GM21737 (cell line): Measurements from ENCODE around the gene FSIP1.

Experiments used
- ATAC-seq: cut with Tn5 transposase; IDR thresholded peaks from one replicate; pipeline ENCODE4 v1.9.1; 2021; ENCODE audit warnings: mild to moderate bottlenecking, moderate library complexity; ENCODE audit not compliant: unreplicated experiment

Gene FSIP1

GRCh38 chr15:39690881-39691634 is 91.6 kb downstream of the FSIP1 start:
- ATAC-seq = no peak

- ATAC-seq = no peak
These were observed 94.7 kb downstream of the FSIP1 start for GRCh38 chr15:39687965-39688364.

GRCh38 chr15:39685999-39686613 is 96.5 kb downstream of the FSIP1 start:
- no peak for ATAC-seq

GRCh38 chr15:39685367-39685766 is 97.3 kb downstream of the FSIP1 start:
- no peak for ATAC-seq

GRCh38 chr15:39684233-39684632 is 98.4 kb downstream of the FSIP1 start:
- no peak for ATAC-seq

GRCh38 chr15:39682366-39682765 is 100.3 kb downstream of the FSIP1 start:
- no peak for ATAC-seq

GRCh38 chr15:39680868-39681267 is 101.8 kb downstream of the FSIP1 start:
- no peak for ATAC-seq

- ATAC-seq = no peak
These were observed 110.0 kb downstream of the FSIP1 start for GRCh38 chr15:39672666-39673065.

GRCh38 chr15:39672184-39672583 is 110.5 kb downstream of the FSIP1 start:
- no peak for ATAC-seq

GRCh38 chr15:39670687-39671086 is 112.0 kb downstream of the FSIP1 start:
- no peak for ATAC-seq

- ATAC-seq = no peak
These were observed 113.0 kb downstream of the FSIP1 start for GRCh38 chr15:39669661-39670060.

- ATAC-seq = no peak
These were observed 113.4 kb downstream of the FSIP1 start for GRCh38 chr15:39669241-39669640.

GRCh38 chr15:39668457-39668856 is 114.2 kb downstream of the FSIP1 start:
- ATAC-seq = no peak

GRCh38 chr15:39667382-39668127 is 115.1 kb downstream of the FSIP1 start:
- ATAC-seq = no peak

GRCh38 chr15:39666677-39667076 is 116.0 kb downstream of the FSIP1 start:
- ATAC-seq = no peak

- ATAC-seq = no peak
These were observed 116.9 kb downstream of the FSIP1 start for GRCh38 chr15:39665629-39666250.

- ATAC-seq = no peak
These were observed 118.9 kb downstream of the FSIP1 start for GRCh38 chr15:39663704-39664250.

- no peak for ATAC-seq
These were observed 120.9 kb downstream of the FSIP1 start for GRCh38 chr15:39661776-39662175.

GRCh38 chr15:39658740-39659139 is 123.9 kb downstream of the FSIP1 start:
- ATAC-seq = no peak

- no peak for ATAC-seq
These were observed 125.0 kb downstream of the FSIP1 start for GRCh38 chr15:39657668-39658067.

GRCh38 chr15:39657181-39657580 is 125.5 kb downstream of the FSIP1 start:
- no peak for ATAC-seq
